ENCODE data around the gene BCL6B.

DNA sequence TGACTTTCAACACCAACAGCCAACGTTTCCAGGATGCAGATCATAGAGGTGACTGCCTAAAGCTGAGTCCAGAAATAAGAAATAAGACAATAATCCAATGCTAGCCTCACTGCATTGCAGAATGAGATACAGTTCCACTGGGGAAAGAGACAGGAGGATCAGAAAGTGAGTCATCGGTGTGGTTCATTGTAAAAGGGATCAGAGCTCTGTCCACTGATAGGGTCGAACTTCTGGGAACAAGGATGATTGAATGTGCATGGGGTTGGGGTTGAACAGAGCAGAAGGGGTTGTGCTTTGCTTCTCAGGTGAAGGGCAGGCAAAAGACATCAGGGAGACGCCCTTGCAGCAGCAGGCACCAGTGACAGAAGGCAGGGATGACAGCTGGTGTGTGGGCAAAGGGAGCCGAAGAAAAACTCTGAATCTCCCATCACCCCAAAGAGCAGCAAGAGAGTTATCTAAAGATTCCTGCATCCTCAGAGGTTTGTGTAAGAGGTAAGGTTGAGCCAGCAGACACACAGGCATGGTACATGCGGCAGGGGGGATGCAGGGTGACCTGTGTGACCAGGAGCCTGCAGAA, 40.8 kb downstream of the BCL6B start:
- TF ChIP-seq CTCF (IDR thresholded peaks at IDR 0.05; ENCODE audit: borderline replicate concordance, extremely low read depth, low read length, poor library complexity, severe bottlenecking) = no peak
- no peak for TF ChIP-seq EZH2 (IDR thresholded peaks at IDR 0.05; ENCODE audit: borderline replicate concordance, low read depth, low read length, severe bottlenecking)

Data from DND-41 (cell line).